HPDE6-E6E7 (cell line): Measurements from ENCODE around the gene KCNC1.

Experiments
- DNase-seq: peaks from one replicate; pipeline ENCODE4 v3.0.0; 2011; ENCODE audit warnings: missing footprints; ENCODE audit errors: extremely low spot score

Gene KCNC1

GRCh38 chr11:17734418-17734911 lies at the start of gene KCNC1:
TSS of gene KCNC1 (plus strand) at chr11:17734781. CDS start at chr11:17736003, 1,222 bp downstream.
- DNase-seq: no peak

- DNase-seq: no peak
These were observed 48.2 kb upstream of the KCNC1 start for GRCh38 chr11:17686231-17686980.

GRCh38 chr11:17687946-17688670 lies 46.5 kb upstream of the KCNC1 start:
- no peak for DNase-seq

- DNase-seq: no peak
These were observed 43.0 kb upstream of the KCNC1 start for GRCh38 chr11:17691550-17691949.

GRCh38 chr11:17691976-17692375 lies 42.6 kb upstream of the KCNC1 start:
- DNase-seq: no peak

- no peak for DNase-seq
These were observed 41.6 kb upstream of the KCNC1 start for GRCh38 chr11:17692931-17693330.

- no peak for DNase-seq
These were observed 41.0 kb upstream of the KCNC1 start for GRCh38 chr11:17693531-17693930.

GRCh38 chr11:17694494-17695110 lies 40.0 kb upstream of the KCNC1 start:
- no peak for DNase-seq

GRCh38 chr11:17695454-17696441 lies 38.8 kb upstream of the KCNC1 start:
- DNase-seq: no peak

GRCh38 chr11:17696741-17697140 lies 37.8 kb upstream of the KCNC1 start:
- DNase-seq: no peak

GRCh38 chr11:17697175-17697949 lies 37.2 kb upstream of the KCNC1 start:
- no peak for DNase-seq

- DNase-seq: no peak
These were observed 35.1 kb upstream of the KCNC1 start for GRCh38 chr11:17699147-17700114.

- DNase-seq: no peak
These were observed 33.6 kb upstream of the KCNC1 start for GRCh38 chr11:17700991-17701390.

- DNase-seq: no peak
These were observed 31.7 kb upstream of the KCNC1 start for GRCh38 chr11:17702876-17703275.

GRCh38 chr11:17703951-17704350 lies 30.6 kb upstream of the KCNC1 start:
- DNase-seq: no peak

- DNase-seq: no peak
These were observed 26.8 kb upstream of the KCNC1 start for GRCh38 chr11:17707830-17708229.

GRCh38 chr11:17711836-17712235 lies 22.7 kb upstream of the KCNC1 start:
- no peak for DNase-seq

GRCh38 chr11:17713851-17714250 lies 20.7 kb upstream of the KCNC1 start:
- no peak for DNase-seq

- DNase-seq: no peak
These were observed 20.2 kb upstream of the KCNC1 start for GRCh38 chr11:17714356-17714854.
